BLaER1 (cell line): ENCODE measurements around the gene COL6A1.

Experiments
- H3K27ac ChIP-seq: shearing (Covaris generic); formaldehyde crosslinking; 2 replicates; pipeline ENCODE4 v1.8.1; 2022
- H3K27me3 ChIP-seq: shearing (Covaris generic); formaldehyde crosslinking; 2 replicates; pipeline ENCODE4 v1.8.1; 2022
- H3K36me3 ChIP-seq: shearing (Covaris generic); formaldehyde crosslinking; 2 replicates; pipeline ENCODE4 v1.8.1; 2022
- H3K4me1 ChIP-seq: shearing (Covaris generic); formaldehyde crosslinking; 2 replicates; pipeline ENCODE4 v1.8.1; 2022
- H3K4me2 ChIP-seq: shearing (Covaris generic); formaldehyde crosslinking; 2 replicates; pipeline ENCODE4 v1.8.1; 2022
- H3K4me3 ChIP-seq: shearing (Covaris generic); formaldehyde crosslinking; 2 replicates; pipeline ENCODE4 v1.8.1; 2022
- H3K9ac ChIP-seq: shearing (Covaris generic); formaldehyde crosslinking; 2 replicates; pipeline ENCODE4 v1.8.1; 2022
- H3K9me3 ChIP-seq: shearing (Covaris generic); formaldehyde crosslinking; 2 replicates; pipeline ENCODE4 v1.8.1; 2022
- H4K20me1 ChIP-seq: shearing (Covaris generic); formaldehyde crosslinking; 2 replicates; pipeline ENCODE4 v1.8.1; 2022
- Cebpa-rat ChIP-seq: shearing (Covaris generic); IDR thresholded peaks from 2 replicates; pipeline ENCODE4 v1.8.1; 2022

COL6A1 gene

GRCh38 chr21:46012154-46012553 lies 30.6 kb downstream of the COL6A1 start:
- Histone ChIP-seq H4K20me1 (no peaks in the 10 kb centered on the region), H3K4me2 (no peak overlapping the region), H3K4me3 (no peak overlapping the region), H3K36me3 (no peaks in the 10 kb centered on the region), H3K27me3 (peaks cover 7% of the 10 kb centered on the region; the same call in 1 of the 2 replicates), H3K9ac (no peak overlapping the region), H3K27ac (no peak overlapping the region), H3K9me3 (peaks cover 22% of the 10 kb centered on the region), H3K4me1 (peaks cover 14% of the 10 kb centered on the region)
- TF ChIP-seq Cebpa-rat = no peak

DNA sequence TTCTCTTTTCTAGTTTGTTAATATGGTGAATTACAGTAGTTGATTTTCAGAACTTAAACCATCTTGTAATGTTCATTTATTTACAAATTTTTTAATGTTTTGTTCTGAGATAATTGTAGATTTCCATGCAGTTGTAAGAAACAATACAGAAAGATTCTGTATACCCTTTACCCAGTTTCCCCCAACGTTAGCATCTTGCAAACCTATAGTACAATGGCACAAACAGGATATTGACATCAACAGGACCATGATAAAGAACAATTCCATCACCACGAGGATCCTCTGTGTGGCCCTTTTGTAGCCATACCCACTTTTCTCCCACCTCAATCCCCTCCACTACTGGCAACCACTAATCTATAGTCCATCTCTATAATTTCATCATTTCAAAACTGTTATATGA lies 33.3 kb downstream of the COL6A1 start:
- no peaks in the 10 kb centered on the region for H3K36me3 ChIP-seq
- TF ChIP-seq Cebpa-rat = no peak
- H3K4me3 ChIP-seq = no peak overlapping the region
- peaks cover 6% of the 10 kb centered on the region; the same call in 1 of the 2 replicates for H3K27me3 ChIP-seq
- H4K20me1 ChIP-seq = no peaks in the 10 kb centered on the region
- H3K4me1 ChIP-seq = peaks cover 36% of the 10 kb centered on the region
- H3K4me2 ChIP-seq = no peak overlapping the region
- H3K9me3 ChIP-seq = no peaks in the 10 kb centered on the region
- H3K27ac ChIP-seq = no peak overlapping the region
- H3K9ac ChIP-seq = no peak overlapping the region

- H3K9ac ChIP-seq = no peak overlapping the region
- TF ChIP-seq Cebpa-rat = no peak
- no peak overlapping the region for H3K27ac ChIP-seq
- no peaks in the 10 kb centered on the region for H3K27me3 ChIP-seq
- no peaks in the 10 kb centered on the region for H3K36me3 ChIP-seq
- no peak overlapping the region for H3K4me3 ChIP-seq
- peaks cover 24% of the 10 kb centered on the region for H3K4me1 ChIP-seq
- H3K4me2 ChIP-seq = no peak overlapping the region
- H4K20me1 ChIP-seq = no peaks in the 10 kb centered on the region
- no peaks in the 10 kb centered on the region for H3K9me3 ChIP-seq
Observed at GRCh38 chr21:46017148-46017547, 35.6 kb downstream of the COL6A1 start.

DNA sequence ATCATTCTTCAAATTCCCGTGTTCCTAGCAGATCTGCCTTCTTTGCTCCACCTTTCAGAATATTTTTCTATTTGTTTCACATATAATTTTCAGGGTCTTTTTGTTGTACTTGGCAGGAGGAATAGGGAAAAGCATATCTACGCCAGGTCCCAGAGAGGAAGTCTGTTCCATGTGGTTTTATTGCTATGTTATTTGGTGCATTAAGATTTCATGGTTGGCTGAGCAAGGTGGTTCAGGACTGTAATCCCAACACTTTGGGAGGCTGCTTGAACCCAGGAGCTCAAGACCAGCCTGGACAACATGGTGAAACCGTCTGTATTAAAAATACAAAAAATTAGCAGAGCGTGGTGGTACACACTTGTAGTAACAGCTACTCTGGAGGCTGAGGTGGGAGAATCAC lies 36.1 kb downstream of the COL6A1 start:
- Histone ChIP-seq H3K27ac (no peak overlapping the region), H4K20me1 (no peaks in the 10 kb centered on the region), H3K36me3 (no peaks in the 10 kb centered on the region), H3K27me3 (no peaks in the 10 kb centered on the region), H3K9me3 (no peaks in the 10 kb centered on the region), H3K9ac (no peak overlapping the region), H3K4me1 (peaks cover 24% of the 10 kb centered on the region), H3K4me3 (no peak overlapping the region), H3K4me2 (peak overlapping the region; percentile 38)
- TF ChIP-seq Cebpa-rat = no peak

GRCh38 chr21:46018615-46019014 lies 37.0 kb downstream of the COL6A1 start:
- H3K4me3 ChIP-seq = no peak overlapping the region
- peaks cover 24% of the 10 kb centered on the region for H3K4me1 ChIP-seq
- H3K4me2 ChIP-seq = peak overlapping the region; percentile 54
- no peak overlapping the region for H3K9ac ChIP-seq
- H3K27ac ChIP-seq = no peak overlapping the region
- no peak for TF ChIP-seq Cebpa-rat
- no peaks in the 10 kb centered on the region for H3K9me3 ChIP-seq
- H4K20me1 ChIP-seq = no peaks in the 10 kb centered on the region
- no peaks in the 10 kb centered on the region for H3K36me3 ChIP-seq
- H3K27me3 ChIP-seq = no peaks in the 10 kb centered on the region

GRCh38 chr21:46020581-46020980 lies 39.0 kb downstream of the COL6A1 start:
- no peak overlapping the region for H3K4me3 ChIP-seq
- H3K27me3 ChIP-seq = no peaks in the 10 kb centered on the region
- TF ChIP-seq Cebpa-rat = no peak
- H4K20me1 ChIP-seq = no peaks in the 10 kb centered on the region
- no peaks in the 10 kb centered on the region for H3K36me3 ChIP-seq
- no peak overlapping the region for H3K27ac ChIP-seq
- H3K4me2 ChIP-seq = no peak overlapping the region
- H3K9ac ChIP-seq = no peak overlapping the region
- H3K4me1 ChIP-seq = peaks cover 24% of the 10 kb centered on the region
- H3K9me3 ChIP-seq = no peaks in the 10 kb centered on the region

DNA sequence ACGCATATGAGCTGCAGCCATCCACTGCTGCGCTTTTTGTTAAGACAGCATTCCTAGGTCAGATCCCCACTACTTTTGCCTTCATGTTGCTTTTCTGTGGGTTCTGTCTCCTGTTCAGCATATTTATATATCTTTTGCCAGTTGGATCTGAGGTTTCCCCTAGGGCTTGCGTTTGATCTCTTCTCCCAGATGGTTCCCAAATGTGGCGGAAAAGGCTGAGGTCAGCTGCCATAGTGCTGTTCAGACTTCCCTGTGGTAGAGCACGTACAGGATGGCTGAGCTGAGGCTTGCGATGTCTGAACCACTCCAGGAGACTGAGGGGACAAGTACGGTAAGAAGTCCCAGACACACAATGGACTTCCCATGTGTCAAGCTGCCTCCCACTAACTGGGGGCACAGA lies 39.8 kb downstream of the COL6A1 start:
- no peak overlapping the region for H3K9ac ChIP-seq
- no peaks in the 10 kb centered on the region for H3K36me3 ChIP-seq
- peaks cover 24% of the 10 kb centered on the region for H3K4me1 ChIP-seq
- no peaks in the 10 kb centered on the region for H4K20me1 ChIP-seq
- no peaks in the 10 kb centered on the region for H3K27me3 ChIP-seq
- TF ChIP-seq Cebpa-rat = no peak
- no peak overlapping the region for H3K27ac ChIP-seq
- no peak overlapping the region for H3K4me3 ChIP-seq
- no peak overlapping the region for H3K4me2 ChIP-seq
- H3K9me3 ChIP-seq = no peaks in the 10 kb centered on the region

DNA sequence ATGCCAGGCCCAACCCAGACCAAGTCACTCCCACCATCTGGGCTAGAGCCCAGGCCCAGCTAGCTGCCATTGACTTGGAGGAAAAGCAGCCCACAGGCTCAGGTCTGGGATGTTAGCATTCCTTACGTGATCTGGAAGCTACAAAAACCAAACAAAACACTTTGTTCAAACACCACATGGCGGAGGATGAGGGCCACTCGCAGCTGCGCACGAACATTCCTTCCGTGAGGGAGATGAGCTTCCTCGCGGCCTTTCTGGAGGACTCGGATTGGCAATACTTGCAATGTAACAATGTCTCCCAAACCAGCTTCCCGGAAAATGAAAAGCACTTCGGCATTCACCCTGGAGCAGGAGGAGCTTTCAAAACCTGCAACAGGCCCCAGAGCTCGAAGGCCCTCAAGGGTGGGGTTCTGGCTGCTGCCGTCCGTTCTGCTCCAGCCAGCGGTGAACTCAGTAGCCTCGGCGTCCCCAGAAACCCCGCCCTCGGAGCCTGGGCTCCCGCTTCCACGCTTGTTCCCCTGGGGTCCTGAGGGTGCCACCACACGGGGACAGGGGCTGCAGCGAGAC lies 40.5 kb downstream of the COL6A1 start:
- H3K36me3 ChIP-seq = no peaks in the 10 kb centered on the region
- H3K4me1 ChIP-seq = peaks cover 22% of the 10 kb centered on the region
- TF ChIP-seq Cebpa-rat = no peak
- H3K9ac ChIP-seq = no peak overlapping the region
- H3K27ac ChIP-seq = no peak overlapping the region
- no peaks in the 10 kb centered on the region for H3K9me3 ChIP-seq
- H3K27me3 ChIP-seq = no peaks in the 10 kb centered on the region
- no peak overlapping the region for H3K4me2 ChIP-seq
- no peak overlapping the region for H3K4me3 ChIP-seq
- H4K20me1 ChIP-seq = no peaks in the 10 kb centered on the region

GRCh38 chr21:46022551-46023525 lies 41.3 kb downstream of the COL6A1 start:
- Histone ChIP-seq H3K36me3 (no peaks in the 10 kb centered on the region), H3K4me1 (peaks cover 15% of the 10 kb centered on the region), H3K9me3 (no peaks in the 10 kb centered on the region), H3K27me3 (no peaks in the 10 kb centered on the region), H3K4me2 (no peak overlapping the region), H3K27ac (no peak overlapping the region), H3K4me3 (no peak overlapping the region), H3K9ac (no peak overlapping the region), H4K20me1 (no peaks in the 10 kb centered on the region)
- no peak for TF ChIP-seq Cebpa-rat

- Histone ChIP-seq H3K27me3 (no peaks in the 10 kb centered on the region), H3K36me3 (no peaks in the 10 kb centered on the region), H3K9ac (no peak overlapping the region), H3K4me2 (no peak overlapping the region), H3K4me3 (no peak overlapping the region), H3K27ac (no peak overlapping the region), H4K20me1 (no peaks in the 10 kb centered on the region), H3K4me1 (peaks cover 8% of the 10 kb centered on the region), H3K9me3 (peaks cover 4% of the 10 kb centered on the region; the same call in 1 of the 2 replicates)
- no peak for TF ChIP-seq Cebpa-rat
Observed at GRCh38 chr21:46023555-46023954, 42.0 kb downstream of the COL6A1 start.
